NCI-H128 (cell line): ENCODE data around the gene PTGDS.

ENCODE experiments used
- DNase-seq: peaks from one replicate; lab custom pipeline; 2025; ENCODE audit not compliant: unreplicated experiment; lab: John Stamatoyannopoulos, UW

The PTGDS gene

DNA sequence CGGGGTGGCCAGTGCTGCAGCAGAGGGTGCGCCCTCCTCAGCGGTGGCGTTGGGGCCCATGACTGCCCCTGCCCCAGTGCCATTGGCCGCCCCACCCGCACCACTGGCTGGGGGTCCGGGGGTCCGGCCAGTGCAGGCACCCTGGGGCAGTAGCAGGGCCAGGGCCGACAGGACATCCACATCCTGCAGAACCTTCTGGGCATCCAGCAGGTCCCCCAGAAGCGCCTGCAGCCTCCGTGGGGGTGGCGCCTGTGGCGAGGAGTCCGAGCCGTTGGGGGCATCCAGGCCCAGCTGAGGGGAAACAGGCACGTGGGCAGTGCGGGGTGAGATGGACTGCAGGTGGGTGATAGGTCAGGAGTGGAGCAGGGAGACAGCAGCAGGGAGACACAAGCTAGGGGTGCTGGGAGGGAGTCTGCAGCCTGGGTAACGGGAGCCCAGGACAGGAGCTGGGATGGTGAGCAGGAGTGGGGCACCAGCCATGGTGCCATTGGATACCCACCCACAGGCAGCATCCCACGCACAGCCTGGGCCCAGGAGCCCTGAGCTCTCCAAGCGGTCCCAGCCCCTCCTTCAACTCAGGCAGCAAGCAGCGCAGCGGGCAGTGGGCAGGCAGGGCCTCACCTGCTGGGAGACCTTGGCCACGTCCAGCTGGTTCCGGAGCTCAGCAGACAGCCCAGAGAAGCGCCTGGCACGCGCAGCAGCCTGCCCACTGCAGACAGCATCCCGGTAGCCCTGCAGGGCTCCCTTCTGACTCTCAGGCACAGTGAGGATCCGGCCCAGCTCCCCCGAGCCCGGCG is 43.7 kb downstream of the PTGDS start:
- DNase-seq: no peak

DNA sequence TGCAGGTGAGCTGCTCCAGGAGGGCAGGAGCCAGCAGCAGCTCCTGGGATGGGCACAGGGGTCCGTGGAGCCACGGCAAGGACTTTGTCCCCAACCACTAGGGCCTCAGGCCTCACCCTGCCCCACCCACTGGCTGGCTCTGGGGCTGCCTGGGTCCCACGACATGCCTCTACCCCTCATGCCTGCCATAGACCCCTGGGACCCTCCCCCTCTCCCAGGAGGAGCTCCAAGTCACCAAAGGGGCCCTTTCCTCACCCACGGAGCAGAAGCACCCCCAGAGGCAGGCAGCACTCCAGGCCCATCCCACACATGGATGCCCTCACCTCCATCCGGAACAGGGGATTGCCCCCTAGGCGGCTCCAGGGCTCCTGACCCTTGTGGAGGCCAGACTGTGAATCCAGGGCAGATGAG is 44.3 kb downstream of the PTGDS start:
- DNase-seq: no peak

DNA sequence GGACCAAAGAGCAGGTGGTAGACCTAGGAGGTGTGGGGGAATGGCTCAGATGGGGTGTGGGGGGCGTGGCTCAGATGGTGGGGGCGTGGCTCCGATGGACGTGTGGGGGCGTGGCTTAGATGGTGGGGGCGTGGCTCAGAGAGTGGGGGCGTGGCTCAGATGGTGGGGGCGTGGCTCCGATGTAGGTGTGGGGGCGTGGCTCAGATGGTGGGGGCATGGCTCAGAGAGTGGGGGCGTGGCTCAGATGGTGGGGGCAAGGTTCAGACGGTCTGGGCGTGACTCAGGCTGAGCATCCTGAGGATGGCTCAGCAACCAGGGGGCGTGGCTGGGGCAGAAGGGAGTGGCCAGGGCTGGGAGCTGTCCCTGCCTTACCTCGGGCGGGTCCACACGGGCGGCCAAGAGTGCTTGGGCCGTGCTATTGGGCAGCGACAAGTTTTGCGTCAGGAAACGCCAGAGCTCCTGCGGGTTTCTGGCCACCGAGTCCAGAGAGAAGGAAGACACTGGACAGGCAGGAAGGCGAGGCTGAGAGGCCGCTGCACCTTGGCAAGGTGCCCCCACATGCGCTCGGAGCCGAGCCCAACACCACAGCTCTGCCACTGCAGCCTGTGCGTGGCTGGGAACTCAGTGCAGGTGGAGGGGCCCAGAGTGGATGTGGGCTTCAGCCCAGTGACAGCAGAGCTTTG is 44.8 kb downstream of the PTGDS start:
- no peak for DNase-seq

DNA sequence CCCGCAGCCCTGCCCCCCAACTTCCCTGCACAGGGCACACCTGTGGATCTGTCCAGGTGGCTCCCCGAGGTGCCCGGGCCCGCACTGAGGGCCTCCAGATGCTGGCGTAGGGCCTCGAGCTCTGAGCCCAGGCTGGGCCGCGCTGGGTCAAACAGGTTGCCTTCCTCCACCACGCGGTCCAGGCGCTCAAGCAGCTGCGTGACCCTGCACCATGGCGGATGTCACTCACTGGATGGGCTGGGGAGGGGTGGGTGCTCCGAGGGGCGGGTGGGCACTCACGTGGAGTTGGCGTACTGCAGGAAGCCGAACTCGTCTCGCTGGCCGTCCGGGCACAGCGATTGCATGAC is 45.3 kb downstream of the PTGDS start:
- DNase-seq: no peak

DNA sequence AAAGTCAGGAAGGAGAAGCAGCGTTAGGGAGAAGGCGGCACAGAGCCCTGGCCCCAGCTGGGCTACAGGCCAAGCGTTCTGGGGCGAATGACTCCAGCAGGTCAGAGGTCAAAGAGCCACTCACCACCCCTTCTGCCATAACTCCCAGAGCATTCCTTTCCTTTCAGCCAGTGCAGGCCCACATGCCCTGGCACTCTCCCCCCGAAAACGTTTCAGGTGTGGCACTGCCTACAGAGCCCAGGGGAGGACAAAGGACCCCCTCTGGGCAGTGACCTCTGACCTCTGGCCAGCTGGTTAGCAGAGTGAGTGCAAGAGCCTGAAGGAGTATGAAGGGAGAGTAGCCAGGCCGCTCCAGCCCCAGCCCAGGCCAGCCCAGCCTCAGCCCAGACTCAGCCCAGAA is 45.9 kb downstream of the PTGDS start:
- no peak for DNase-seq

DNA sequence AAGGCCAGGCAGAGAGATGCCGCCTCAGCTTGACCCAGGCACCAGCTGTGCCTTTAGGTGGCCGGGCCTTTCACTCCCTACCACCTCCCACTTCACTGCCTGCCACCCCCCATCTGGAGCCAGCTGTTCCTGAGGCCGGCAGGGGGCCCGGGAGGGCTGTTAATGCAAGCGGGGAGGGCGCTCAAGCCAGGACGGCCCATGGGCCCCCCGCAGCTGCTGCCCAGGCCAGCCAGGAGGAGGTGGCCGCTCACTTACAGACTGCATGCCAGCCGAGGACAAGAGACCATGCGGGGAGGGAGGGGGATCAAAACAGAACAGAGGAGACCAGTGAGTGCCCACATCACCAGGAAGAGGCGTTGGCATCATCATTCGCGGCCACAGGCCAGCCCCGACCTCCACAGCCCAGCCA is 46.3 kb downstream of the PTGDS start:
- no peak for DNase-seq

DNA sequence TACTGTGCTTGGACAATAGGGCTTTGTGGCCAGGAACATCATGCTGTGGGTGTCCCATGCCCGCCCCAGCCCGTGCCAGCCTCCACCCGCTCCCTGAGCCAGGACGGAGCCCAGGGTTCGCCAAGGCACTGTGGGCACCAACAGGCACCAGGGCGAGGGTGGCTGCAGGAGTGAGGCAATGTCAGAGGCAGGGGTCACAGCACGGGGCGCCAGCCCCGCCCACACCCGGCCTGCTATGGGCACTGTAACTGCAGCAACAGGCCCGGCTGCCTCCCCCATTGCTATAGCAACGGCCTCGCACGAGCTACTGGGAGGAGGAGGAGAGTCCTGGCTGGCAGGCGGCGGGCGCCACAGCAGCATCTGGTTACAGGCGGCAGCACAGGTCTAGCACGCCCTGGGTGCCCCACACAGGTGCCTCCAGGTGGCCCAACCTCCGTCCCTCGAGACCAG is 48.2 kb downstream of the PTGDS start:
- peak; percentile 86 for DNase-seq

DNA sequence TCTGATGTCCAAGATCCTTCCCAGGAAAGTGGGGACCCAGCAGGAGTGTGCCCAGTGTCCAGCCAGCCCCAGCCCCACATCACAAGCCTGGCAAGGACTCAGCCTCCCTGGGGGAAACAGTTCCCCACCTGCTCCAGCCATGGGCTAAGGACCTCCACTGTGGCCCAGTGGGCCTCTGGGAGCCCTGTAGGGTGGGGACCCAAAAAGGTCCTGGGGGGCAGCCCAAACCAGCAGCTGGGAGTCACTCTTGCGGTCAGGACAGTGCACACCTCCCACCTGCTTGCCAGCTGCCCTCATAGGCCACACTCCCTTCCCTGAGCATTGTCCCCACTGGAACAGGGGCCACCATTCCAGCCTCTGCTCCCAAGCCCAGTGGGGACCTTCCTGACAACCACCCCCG is 49.1 kb downstream of the PTGDS start:
- DNase-seq: no peak

DNA sequence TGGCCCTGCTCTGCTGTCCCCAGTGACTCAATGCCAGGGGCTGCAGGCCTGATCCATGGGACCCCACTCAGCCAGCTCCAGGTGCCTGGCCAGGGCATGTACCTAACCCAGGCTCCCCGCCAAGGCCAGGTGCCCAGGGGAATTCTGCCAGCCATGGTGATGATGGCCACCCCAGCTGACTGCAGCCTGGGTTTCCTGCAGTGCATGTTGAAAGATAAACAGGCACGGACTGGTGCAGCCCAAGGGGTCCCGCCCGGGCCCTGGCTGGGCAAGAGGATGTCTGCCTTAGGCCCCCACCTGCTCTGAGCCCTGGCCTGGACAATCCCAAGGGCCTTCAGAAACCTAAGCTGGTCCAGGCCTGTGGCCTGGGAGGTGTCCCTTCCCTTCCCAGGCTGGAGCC is 49.5 kb downstream of the PTGDS start:
- DNase-seq: no peak

DNA sequence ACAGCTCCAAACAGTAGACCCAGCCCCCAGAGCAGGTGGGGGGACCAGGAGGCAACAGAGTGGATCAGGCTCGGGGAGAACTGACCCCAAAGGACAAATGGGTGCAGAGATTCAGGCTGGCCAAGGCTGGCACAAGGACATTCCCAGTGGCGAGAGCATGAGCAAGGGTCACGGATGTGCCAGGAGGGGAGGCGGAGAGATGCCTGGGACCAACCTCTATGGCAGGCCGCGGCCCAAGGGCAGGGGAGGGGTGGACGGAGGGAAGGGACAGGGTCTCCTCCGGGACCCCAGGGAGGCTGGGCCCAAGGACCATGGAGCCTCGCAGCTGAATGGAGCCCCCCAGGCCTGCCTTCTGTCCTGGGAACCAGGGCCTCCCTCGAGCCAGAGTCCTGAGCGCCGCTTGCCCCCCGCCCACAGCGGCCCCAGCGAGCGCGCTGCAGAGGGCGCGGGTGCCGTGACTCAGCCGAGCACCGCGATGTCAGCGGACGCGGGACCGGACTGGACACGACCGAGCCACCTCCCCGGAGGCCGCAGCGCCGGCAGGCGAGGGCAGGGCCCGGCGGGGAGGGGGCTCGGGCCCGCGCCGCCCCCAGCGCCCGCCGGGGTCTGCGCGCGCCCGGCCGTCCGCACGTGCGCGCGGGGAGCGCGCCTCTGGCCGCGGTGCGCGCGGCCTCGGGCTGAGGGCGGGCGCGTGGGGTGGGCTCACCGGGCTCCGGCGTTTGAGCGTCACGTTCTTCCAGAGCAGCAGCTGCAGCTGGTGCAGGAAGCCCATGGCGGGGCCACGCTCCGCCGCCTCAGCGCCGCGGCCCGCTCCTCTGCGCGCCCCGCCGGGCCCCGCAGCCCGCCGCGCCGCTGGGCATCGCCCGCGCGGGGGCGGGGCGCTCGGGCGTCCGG is 50.3 kb downstream of the PTGDS start, which contains the start of gene ABCA2:
Gene ABCA2, minus strand, starts transcription at position 869 of the 894 bp plus-strand sequence. Its CDS starts 97 bp downstream, at position 772.
- no peak for DNase-seq

DNA sequence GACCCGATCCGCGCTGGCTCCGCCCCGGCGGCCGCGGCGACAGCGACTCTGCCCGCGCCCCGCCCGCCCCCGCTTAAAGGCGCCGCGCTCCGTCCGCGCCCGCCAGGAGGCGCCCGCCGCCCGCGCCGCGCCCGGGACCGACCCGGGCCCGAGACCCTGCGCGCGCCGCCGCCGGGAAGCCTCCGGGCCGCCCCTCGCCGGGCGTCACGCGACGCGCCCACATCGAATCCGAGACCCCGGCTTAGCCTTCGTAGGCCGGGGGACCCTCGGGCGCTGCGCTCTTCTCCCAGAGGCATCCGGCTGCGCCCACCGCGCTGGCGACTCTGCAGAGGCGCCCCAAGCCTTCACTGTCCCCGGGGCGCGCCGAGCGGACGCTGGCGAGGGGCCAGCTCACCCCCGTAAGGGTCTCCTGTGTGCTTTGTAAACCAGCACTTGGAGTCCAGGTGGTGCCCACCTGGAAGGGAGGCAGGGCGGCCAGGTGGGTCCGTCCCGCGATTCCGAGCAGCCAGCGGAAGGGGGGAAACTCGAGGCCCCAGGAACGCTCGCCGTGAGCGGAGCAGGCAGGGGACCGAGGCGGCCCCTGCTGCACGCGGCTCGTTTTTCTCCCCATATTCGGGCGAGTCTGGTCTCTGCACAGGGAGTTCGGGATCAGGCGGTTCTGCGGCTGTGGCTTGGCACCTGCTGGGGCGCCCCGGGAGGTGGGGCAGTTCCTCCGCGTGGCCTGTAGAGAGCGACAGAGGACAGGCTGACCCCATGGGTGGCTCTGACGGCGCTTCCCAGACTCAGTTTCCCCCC is 51.2 kb downstream of the PTGDS start:
- DNase-seq: peak; percentile 33

DNA sequence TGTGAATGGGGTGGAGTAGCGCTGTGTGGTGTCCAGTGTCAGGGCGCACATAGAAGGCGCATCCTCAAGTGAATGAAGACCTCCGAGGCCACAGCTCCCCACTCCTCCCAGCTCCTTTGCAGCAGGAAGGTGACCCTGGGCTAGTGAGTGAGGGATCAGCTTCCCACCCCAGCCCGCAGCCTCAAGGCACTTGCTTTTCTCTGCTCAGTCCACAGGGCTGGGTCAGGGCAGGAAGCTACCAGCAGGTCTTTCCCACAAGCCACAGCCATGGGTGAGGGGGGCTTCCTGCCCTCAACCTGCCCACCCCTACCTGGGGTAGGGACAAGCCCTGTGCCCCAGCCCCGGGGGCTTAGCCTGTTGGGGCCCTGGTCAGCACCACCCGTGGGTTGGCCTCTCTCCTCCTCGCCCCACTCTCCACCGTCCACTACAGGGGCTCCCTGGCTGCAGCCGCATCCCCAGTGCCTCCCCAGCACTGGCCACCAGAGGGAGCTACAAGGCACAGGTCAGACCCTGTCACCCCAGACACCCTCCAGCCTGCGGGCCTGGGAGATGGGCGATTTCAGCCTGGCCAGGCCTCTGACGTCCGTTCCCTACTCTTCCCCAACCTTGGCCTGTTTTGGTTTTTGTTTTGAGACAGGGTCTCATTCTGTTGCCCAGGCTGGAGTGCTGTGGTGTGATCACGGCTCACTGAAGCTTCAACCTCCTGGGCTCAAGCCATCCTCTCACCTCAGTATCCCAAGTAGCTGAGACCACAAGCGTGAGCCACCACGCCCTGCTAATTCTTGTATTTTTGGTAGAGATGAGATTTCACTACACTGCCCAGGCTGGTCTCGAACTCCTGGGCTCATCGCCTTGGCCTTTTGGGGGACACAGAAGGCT is 52.0 kb downstream of the PTGDS start:
- DNase-seq: no peak

DNA sequence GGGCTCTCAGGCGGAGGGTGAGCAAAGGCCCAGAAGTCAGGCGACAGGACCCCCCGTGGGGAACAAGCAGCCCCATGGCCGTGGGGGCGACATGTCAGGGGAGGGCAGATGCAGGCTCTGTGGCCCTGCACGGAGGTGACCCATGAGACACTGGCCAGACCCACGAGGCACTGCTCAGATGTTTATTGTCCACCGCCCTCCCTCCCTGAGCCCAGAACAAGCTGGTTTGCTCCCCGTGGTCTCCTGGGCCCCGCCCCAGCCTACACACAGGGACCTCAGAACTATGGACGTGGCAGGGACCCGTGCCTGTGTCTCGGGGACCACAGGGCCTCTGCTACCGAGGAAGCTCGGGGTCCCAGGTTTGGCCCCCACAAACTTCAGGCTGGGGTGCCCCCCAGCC is 52.7 kb downstream of the PTGDS start:
- DNase-seq: no peak

DNA sequence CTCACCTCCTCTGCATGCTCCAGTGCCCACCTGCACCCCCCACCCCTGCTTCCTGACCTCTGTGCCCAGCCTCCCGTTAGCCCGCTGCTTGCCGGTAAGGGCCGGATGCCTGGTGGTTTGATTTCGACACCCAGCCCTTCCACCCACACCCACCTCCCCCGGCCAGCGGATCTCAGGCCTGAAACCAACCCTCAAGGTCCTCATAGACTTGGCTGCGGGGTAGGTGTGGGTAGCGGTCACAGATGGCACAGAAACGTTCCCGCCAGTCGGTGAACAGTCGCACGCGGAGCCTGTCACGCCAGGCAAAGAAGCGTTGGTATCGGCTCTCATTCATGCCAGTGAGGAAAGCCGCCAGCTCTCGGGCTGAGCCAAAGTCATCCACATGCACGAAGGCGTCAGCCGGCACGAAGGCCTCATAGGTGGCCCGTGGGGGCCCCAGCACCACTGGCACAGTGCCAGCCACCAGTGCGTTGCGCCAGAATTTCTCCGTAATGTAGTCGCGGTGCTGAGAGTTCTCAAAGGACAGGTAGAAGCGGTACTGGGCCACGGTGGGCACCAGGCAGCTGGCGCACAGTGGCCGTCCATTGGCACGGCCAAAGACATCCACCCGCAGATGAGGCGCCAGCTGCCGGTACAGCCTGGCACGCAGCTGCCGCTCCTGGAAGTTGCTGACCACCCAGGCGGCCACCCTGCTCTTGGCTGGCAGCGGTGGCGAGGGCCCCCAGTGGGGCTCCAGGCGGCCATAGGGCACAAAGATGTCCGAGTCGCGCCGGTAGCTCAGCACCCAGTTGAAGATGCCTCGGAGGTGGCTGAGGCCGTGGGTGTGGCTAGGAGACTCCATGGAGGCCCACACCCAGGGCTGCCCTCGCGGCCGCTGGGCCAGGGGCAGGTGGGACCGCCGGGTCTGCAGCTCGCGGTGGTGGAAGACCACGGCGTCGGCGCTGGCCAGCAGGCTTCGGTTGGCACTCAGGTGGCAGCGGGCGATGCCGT is 53.5 kb downstream of the PTGDS start:
- DNase-seq: no peak
